Measurements from ENCODE around the gene H2BK1.

The H2BK1 gene

GRCh38 chr7:151204383-151205032 lies 5.8 kb downstream of the H2BK1 start:
- H3K4me3 ChIP-seq (ENCODE audit: low read depth, low read length), result no peak overlapping the region
- CTCF ChIA-PET, result interaction anchor here (1.1 kb wide), 1 partner anchor 40 kb away, joined by 3 read pairs; no protein-coding TSS in a partner anchor
- POLR2A ChIA-PET, result interaction anchor here (0.6 kb wide), 1 partner anchor 24 kb away, joined by 3 read pairs; no protein-coding TSS in a partner anchor
- DNase-seq (ENCODE audit: low read depth, low spot score), result no peak
- no peak for TF ChIP-seq CTCF (IDR thresholded peaks at IDR 0.05; ENCODE audit: insufficient read depth, low read length, missing control alignments)

- ChIA-PET CTCF (no interaction called here), POLR2A (no interaction called here)
- DNase-seq (ENCODE audit: low read depth, low spot score), result no peak
- no peak for TF ChIP-seq CTCF (IDR thresholded peaks at IDR 0.05; ENCODE audit: insufficient read depth, low read length, missing control alignments)
- no peak overlapping the region for H3K4me3 ChIP-seq (ENCODE audit: low read depth, low read length)
These were observed 7.5 kb downstream of the H2BK1 start for GRCh38 chr7:151202836-151203235.

GRCh38 chr7:151201751-151202150 lies 8.5 kb downstream of the H2BK1 start:
- no peak for DNase-seq (ENCODE audit: low read depth, low spot score)
- no peak for TF ChIP-seq CTCF (IDR thresholded peaks at IDR 0.05; ENCODE audit: insufficient read depth, low read length, missing control alignments)
- POLR2A ChIA-PET, result no interaction called here
- no peak overlapping the region for H3K4me3 ChIP-seq (ENCODE audit: low read depth, low read length)
- CTCF ChIA-PET, result no interaction called here

- TF ChIP-seq CTCF (IDR thresholded peaks at IDR 0.05; ENCODE audit: insufficient read depth, low read length, missing control alignments), result no peak
- H3K4me3 ChIP-seq (ENCODE audit: low read depth, low read length), result no peak overlapping the region
- DNase-seq (ENCODE audit: low read depth, low spot score), result no peak
- CTCF ChIA-PET, result interaction anchor here (1.0 kb wide), 1 partner anchor 29 kb away, joined by 4 read pairs; no protein-coding TSS in a partner anchor
- POLR2A ChIA-PET, result no interaction called here
These were observed 8.9 kb downstream of the H2BK1 start for GRCh38 chr7:151201344-151201743.

GRCh38 chr7:151198945-151199848 lies 11.1 kb downstream of the H2BK1 start:
- no peak for TF ChIP-seq CTCF (IDR thresholded peaks at IDR 0.05; ENCODE audit: insufficient read depth, low read length, missing control alignments)
- no peak for DNase-seq (ENCODE audit: low read depth, low spot score)
- ChIA-PET POLR2A (no interaction called here), CTCF (interaction anchor here (0.8 to 1.2 kb wide), 2 partner anchors 12 to 75 kb away, joined by 3 read pairs; partner anchors contain the start of gene ASB10)
- H3K4me3 ChIP-seq (ENCODE audit: low read depth, low read length), result no peak overlapping the region

GRCh38 chr7:151197932-151198331 lies 12.4 kb downstream of the H2BK1 start:
- ChIA-PET CTCF (no interaction called here), POLR2A (no interaction called here)
- DNase-seq (ENCODE audit: low read depth, low spot score), result no peak
- TF ChIP-seq CTCF (IDR thresholded peaks at IDR 0.05; ENCODE audit: insufficient read depth, low read length, missing control alignments), result no peak
- no peak overlapping the region for H3K4me3 ChIP-seq (ENCODE audit: low read depth, low read length)

Measured in AG04449 (cell line).